ENCODE results near the gene DTX1.

DTX1 gene

GRCh38 chr12:113049976-113050742 is 6.4 kb upstream of the DTX1 start:
- no peak overlapping the region for H2AFZ ChIP-seq (ENCODE audit: low read depth)
- no peaks in the 10 kb centered on the region for H3K79me2 ChIP-seq (ENCODE audit: insufficient read depth, low read depth)
- peaks cover 16% of the 10 kb centered on the region for H3K4me1 ChIP-seq (ENCODE audit: low read depth, poor library complexity, severe bottlenecking)
- no peak overlapping the region for H3K4me3 ChIP-seq (IDR thresholded peaks at IDR 0.05; ENCODE audit: insufficient read depth, low read depth, low read length)
- H3K4me2 ChIP-seq = no peak overlapping the region
- H3K27ac ChIP-seq = no peak overlapping the region
- H4K20me1 ChIP-seq (ENCODE audit: insufficient read depth) = no peaks in the 10 kb centered on the region
- TF ChIP-seq CTCF (conservative IDR thresholded peaks at IDR 0.05; ENCODE audit: low read depth, low read length) = no peak
- no peaks in the 10 kb centered on the region for H3K36me3 ChIP-seq (ENCODE audit: insufficient read depth)
- no peaks in the 10 kb centered on the region for H3K27me3 ChIP-seq (ENCODE audit: insufficient read depth, low read depth)
- H3K9ac ChIP-seq = no peak overlapping the region

GRCh38 chr12:113050795-113051194 is 5.7 kb upstream of the DTX1 start:
- Histone ChIP-seq H3K9ac (no peak overlapping the region), H2AFZ (ENCODE audit: low read depth) (no peak overlapping the region), H3K27ac (no peak overlapping the region), H3K4me1 (ENCODE audit: low read depth, poor library complexity, severe bottlenecking) (peaks cover 16% of the 10 kb centered on the region), H3K4me3 (IDR thresholded peaks at IDR 0.05; ENCODE audit: insufficient read depth, low read depth, low read length) (no peak overlapping the region), H3K27me3 (ENCODE audit: insufficient read depth, low read depth) (no peaks in the 10 kb centered on the region), H4K20me1 (ENCODE audit: insufficient read depth) (no peaks in the 10 kb centered on the region), H3K36me3 (ENCODE audit: insufficient read depth) (no peaks in the 10 kb centered on the region), H3K79me2 (ENCODE audit: insufficient read depth, low read depth) (no peaks in the 10 kb centered on the region), H3K4me2 (no peak overlapping the region)
- TF ChIP-seq CTCF (conservative IDR thresholded peaks at IDR 0.05; ENCODE audit: low read depth, low read length) = no peak

- Histone ChIP-seq H3K9ac (no peak overlapping the region), H3K79me2 (ENCODE audit: insufficient read depth, low read depth) (no peaks in the 10 kb centered on the region)
Measured at GRCh38 chr12:113051759-113052158, 4.8 kb upstream of the DTX1 start.

GRCh38 chr12:113052326-113052725 is 4.2 kb upstream of the DTX1 start:
- Histone ChIP-seq H3K4me2 (no peak overlapping the region), H3K4me3 (IDR thresholded peaks at IDR 0.05; ENCODE audit: insufficient read depth, low read depth, low read length) (no peak overlapping the region), H4K20me1 (ENCODE audit: insufficient read depth) (no peaks in the 10 kb centered on the region), H3K36me3 (ENCODE audit: insufficient read depth) (no peaks in the 10 kb centered on the region), H3K4me1 (ENCODE audit: low read depth, poor library complexity, severe bottlenecking) (peaks cover 16% of the 10 kb centered on the region), H3K79me2 (ENCODE audit: insufficient read depth, low read depth) (no peaks in the 10 kb centered on the region), H3K27me3 (ENCODE audit: insufficient read depth, low read depth) (no peaks in the 10 kb centered on the region), H3K27ac (no peak overlapping the region), H3K9ac (no peak overlapping the region), H2AFZ (ENCODE audit: low read depth) (no peak overlapping the region)
- TF ChIP-seq CTCF (conservative IDR thresholded peaks at IDR 0.05; ENCODE audit: low read depth, low read length) = no peak

More at GRCh38 chr12:113051759-113052158, 4.8 kb upstream of the DTX1 start:
- Histone ChIP-seq H3K4me2 (no peak overlapping the region), H3K27me3 (ENCODE audit: insufficient read depth, low read depth) (no peaks in the 10 kb centered on the region), H3K36me3 (ENCODE audit: insufficient read depth) (no peaks in the 10 kb centered on the region), H3K27ac (no peak overlapping the region), H4K20me1 (ENCODE audit: insufficient read depth) (no peaks in the 10 kb centered on the region), H3K4me3 (IDR thresholded peaks at IDR 0.05; ENCODE audit: insufficient read depth, low read depth, low read length) (no peak overlapping the region), H2AFZ (ENCODE audit: low read depth) (no peak overlapping the region), H3K4me1 (ENCODE audit: low read depth, poor library complexity, severe bottlenecking) (peaks cover 16% of the 10 kb centered on the region)
- no peak for TF ChIP-seq CTCF (conservative IDR thresholded peaks at IDR 0.05; ENCODE audit: low read depth, low read length)
